SH-SY5Y (cell line): ENCODE data around the gene TMEM44.

ENCODE experiments used
- GATA2 ChIP-seq: IDR thresholded peaks from 2 replicates; pipeline ENCODE4 v1.6.1; 2011; ENCODE audit warnings: mild to moderate bottlenecking, low read depth, low read length
- GATA3 ChIP-seq: IDR thresholded peaks from 2 replicates; pipeline ENCODE4 v1.6.1; 2011; ENCODE audit warnings: low read depth, mild to moderate bottlenecking, low read length, moderate library complexity

DNA sequence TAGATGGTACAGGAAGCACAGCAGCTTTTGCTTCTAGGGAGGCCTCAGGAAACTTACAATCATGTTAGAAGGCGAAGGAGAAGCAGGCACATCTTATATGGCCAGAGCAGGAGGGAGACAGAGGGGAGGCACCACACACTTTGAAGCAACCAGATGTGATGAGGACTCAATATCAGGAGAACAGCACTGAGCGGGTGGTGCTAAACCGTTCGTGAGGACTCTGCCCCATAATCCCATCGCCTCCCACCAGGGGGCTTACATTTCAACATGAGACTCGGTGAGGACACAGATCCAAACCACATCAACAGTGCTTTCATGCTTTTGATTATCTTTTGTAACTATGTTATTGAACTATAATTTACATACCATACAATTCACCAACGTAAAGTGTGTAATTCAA, 7.6 kb upstream of the TMEM44 start:
- no peak for TF ChIP-seq GATA2
- TF ChIP-seq GATA3 = no peak
